Breast epithelium (tissue), 3 donors: Measurements from ENCODE around the gene ATCAY.

Experiments
- CTCF ChIP-seq, 3 donors: fragments of 450-650 bp; IDR thresholded peaks; one replicate each; pipeline ENCODE4 v1.5.1; 2016 to 2017; ENCODE audit warnings: antibody characterized with exemption in 3 of 3, mild to moderate bottlenecking in 3 of 3, moderate library complexity in 3 of 3
- POLR2A ChIP-seq: fragments of 450-650 bp; IDR thresholded peaks from one replicate; pipeline ENCODE4 v1.6.1; 2016; ENCODE audit warnings: antibody characterized with exemption, mild to moderate bottlenecking, moderate library complexity
- POLR2AphosphoS5 ChIP-seq, 3 donors: sonication (generic); formaldehyde crosslinking; IDR thresholded peaks; one replicate each; pipeline ENCODE4 v1.6.1; 2017; ENCODE audit warnings: antibody characterized with exemption in 3 of 3

GRCh38 chr19:3849787-3850186 is 30.7 kb upstream of the ATCAY start:
- no peak for TF ChIP-seq POLR2A
- TF ChIP-seq CTCF (IDR thresholded peaks at IDR 0.05): no peak
- no peak for TF ChIP-seq POLR2AphosphoS5 (IDR thresholded peaks at IDR 0.05)
